Left cardiac atrium (tissue), 2 donors: ENCODE results near the gene RNASEH2B. TPM values are rescaled to one million over a fixed set of nuclear protein-coding genes. Genes with fewer than 3 reads are reported as not detected.

Experiments
- total RNA-seq, 2 donors: library from RNA; stranded (reverse); fragmentation: NEBNext Ultra II Directional; extraction: Animal tissue kit (Norgen Biotek cat#: 25700); gene quantifications; one replicate each; pipeline ENCODE4 v1.2.1, GENCODE V29; 2021
- donor health status: DM: no; HTN: yes; CAD: no; lungs with severe emphysema.
- donor health status: DM: yes; HTN: yes; CAD: no.

Gene RNASEH2B
- total RNA-seq, 2 donors from 2014 or later = 40.7 to 42.8 TPM

Other genes with a start within 250 kb of the RNASEH2B start
- under 1 TPM; 0.10 to 0.15 TPM for gene DLEU7, start 66.1 kb upstream of the RNASEH2B start, total RNA-seq
- gene C13orf42, start 201.5 kb downstream of the RNASEH2B start, total RNA-seq = not detected